GM18499 (cell line): ENCODE measurements around the gene PDK2.
A peak's percentile ranks its signal among the peaks of the same experiment; 100 is the strongest.

Experiments
- ATAC-seq: cut with Tn5 transposase; IDR thresholded peaks from one replicate; pipeline ENCODE4 v1.9.1; 2021; ENCODE audit warnings: moderate number of reproducible peaks; ENCODE audit not compliant: insufficient read depth, unreplicated experiment

PDK2 gene

DNA sequence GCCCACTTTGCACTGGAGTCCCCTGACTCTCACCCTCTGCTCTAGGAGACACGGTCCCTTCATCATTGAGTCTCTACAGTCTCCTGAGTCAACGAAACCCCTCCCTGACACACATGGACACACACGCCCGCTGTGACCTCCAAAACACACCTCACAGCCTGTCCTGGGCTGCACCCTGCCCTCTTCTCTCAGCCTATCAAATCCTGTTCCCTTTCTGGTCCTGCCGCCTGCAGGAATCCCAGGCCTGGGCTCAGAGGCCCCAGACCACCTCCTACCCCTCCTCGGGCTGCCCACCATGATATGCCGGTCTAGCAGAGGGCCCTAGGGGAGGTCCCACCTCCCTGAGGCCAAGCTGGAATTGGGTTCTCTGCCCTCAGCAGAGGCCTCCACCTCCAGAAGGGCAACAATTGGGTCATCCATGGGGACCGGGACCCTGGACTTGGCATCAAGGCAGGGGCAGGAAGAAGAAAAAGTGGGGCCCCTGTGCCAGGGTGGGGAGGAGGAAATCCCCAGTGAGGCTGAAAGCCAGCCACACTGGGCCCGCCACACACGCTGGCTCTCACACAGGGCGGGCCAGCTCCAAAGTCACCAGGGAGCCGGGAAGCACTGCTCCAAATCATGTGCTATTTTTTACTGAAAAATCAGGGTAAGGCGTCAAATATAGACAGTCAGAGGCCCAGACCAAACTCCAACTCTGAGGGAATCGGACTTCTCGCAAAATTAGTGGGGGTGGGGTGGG, 51.9 kb downstream of the PDK2 start:
- no peak for ATAC-seq

DNA sequence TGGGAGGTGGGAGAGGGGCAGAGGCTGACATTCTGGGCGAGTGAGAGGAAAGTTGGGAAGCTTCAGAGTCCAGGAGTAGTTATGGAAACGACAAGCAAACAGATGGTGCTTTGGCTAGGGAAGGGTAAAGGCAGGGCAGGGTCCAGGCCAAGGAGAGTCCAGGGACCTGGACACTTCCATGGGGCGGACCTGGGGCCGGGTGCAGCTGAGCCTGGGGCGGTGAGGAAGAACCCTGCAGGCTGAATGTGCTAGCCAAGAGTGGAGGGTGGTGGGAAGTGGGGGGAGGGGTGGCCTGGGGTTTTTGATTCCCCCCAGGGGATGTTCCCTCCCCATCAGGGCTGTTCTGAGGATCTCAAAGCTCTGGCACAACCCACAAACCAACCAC, 52.7 kb downstream of the PDK2 start:
- no peak for ATAC-seq

DNA sequence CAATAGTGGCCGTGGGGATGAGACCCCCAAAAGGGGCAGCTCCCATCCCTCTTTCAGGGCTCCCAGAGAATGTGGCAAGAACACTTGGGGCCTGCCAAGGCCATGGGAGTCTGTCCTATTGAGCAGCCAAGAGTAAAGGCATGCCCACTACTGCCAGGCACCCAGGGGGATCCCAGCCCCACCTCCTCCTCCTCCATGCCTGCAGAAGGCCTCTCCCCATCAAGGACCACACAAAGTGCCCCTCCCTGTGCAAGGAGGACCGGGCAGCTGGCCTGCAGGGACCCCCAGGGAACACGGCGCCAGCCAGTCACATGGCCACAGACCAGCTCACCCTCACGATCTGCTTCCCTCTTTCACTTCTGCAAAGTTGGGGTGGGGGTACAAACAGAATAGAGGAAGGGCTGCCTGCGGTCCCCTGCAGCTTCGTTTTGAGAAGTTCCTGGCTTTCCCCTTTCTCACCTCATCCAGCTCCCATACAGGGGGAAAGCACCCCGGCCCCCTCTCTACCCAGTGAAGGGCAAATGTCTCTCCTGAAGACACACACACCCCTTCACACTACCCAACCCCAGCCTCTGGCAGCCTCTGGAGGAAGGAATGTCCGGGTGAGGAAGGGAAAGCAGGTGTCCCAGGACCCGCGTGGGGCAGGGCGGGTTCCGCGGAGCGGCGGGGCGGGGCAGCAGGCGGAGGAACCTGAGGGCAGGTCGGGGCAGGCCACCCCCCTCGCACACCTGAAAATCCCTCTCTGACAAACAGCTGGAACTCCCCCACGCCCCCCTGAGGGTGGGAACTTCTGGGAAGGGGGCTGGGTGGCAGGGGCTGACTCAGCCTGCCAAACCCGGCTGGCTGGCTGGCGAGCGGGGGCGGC, 53.3 kb downstream of the PDK2 start:
- ATAC-seq: no peak

DNA sequence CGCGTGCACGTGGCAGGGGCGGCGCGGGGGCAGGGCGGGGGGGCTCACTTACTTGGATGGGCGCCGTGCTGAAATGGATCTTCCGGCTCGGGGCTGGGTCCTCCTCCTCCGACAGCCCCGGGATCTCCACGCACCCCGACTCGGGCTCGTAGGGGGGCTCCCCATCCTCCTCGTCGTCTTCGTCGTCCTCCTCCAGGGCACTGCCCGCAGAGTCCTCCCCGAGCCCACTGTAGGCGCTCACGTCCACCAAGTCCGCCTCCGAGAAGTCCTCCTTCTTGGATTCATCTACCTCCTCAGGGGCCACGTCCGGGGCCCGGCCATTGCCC, 53.9 kb downstream of the PDK2 start:
- ATAC-seq: no peak

DNA sequence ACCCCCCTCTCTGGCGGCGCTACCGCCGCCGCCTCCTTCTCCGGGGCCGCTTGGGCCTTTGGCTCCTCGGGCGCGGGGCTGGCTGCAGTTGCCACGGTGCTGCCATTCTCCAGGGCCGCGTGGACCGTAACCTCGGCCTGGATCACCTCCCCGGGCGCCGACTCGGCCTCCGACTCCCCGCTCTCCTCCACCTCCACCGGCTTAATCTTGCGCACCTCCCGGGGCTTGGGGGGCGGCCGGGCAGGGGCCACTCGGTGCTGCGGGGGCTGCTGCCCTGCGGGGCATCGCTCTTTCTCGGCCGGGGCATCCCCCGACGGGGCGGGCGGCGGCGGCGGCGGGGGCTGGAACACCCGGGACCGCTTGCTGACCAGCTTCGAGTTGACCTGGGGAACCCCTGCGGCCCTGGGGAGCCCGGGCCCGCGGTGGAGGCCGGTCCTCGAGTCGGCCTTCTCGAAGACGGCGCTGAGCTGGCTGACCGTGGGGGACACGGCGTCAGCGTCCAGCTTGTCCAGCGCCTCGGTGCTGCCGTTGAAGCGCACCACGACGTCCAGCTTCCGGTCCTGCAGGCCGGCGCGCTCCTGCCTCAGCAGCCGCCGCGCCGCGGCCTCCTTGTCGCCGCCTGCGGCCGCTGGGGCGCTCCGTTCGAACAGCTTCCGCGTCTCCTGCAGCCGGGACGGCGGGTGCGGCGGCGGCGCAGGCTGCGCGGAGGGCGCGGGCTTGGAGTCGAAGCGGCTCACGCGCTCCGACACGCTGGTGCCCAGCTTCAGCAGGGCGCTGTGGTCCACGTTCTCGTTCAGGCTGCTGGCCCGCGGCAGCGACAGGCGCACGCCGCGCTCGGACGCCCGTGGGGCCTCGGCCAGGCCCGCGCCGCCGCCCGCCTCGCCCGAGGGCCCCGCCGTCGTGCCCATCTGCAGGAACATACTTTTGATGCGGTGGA, 54.5 kb downstream of the PDK2 start:
- no peak for ATAC-seq

DNA sequence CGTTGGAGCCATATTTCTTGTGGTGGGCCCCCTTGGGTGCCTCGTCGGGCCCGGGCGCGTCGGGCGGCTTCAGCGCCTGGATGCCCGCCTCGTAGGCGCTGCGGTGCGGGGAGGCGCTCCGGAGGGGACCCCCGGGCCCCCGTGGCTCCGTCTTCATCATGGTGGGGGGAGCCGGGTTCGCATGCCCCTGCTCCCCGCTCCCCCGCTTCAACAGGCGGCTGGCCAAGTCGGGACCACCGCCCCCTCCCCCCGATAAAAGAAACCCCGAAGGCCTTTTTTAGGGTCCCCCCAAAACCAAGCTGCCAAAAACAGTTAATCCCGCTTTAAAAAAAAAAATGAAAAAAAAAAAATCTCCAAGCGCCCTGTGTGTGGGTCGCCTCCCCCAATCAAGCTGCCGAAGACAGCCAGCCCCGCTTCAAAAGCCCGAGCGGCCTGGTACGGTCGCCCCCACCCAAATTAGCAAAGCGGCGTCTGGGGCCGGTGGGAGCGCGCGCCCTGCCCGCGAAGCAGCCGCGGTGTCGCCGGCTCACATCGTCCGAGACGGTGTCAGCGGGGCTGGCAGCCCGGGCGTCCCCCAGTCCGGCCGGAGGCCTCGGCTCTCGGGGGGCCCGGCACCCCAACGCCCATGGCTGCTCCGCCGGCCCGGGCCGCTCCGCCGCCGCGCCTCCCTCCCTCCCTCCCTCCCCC, 55.3 kb downstream of the PDK2 start, which contains the start of gene PPP1R9B:
Gene PPP1R9B (minus strand): TSS at position 324 of the 687 bp plus-strand sequence. CDS start 164 bp downstream, at position 160.
- ATAC-seq: no peak

DNA sequence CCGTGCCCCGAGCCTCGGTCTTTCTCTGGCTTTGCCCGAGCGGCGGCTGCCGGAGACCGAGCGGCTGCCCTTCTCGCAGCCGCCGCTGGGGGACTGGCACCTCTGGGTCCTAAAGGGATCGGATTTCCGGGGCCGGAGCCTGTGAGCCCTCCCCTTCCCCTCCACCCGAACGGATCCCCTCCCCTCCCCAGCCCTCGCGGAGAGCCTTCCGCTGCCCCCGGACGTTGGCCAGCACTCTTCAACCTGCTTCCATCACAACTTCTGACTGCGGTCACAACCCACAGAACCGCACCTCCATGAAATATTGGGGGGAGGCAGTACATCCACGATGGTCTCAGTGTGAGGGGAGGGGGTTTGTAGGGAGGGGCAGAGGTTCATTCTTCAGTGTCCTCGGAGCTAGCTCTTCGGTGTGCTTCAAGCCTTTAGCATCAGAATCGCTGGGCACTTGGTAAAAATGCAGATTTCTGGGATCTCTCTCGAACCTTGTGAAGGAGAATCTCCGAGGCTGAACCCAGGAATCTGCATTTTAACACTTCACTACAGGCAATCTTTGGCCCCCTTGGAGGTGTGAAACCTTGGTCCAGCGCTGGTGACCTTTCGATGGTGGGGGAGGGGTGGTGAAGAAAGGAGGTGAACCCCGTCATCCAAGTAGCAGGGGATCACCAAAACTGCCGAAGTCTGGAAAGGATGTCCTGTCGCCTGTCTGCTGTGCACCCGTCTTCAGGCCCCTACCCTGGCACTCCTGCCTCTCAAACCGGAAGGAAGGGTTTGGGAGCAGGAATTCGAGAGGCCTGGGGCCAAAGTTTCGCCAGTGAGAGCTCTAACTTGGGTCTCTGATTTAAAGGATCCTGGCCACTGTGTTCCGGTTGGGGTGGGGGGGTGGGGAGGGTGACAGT, 56.1 kb downstream of the PDK2 start:
- no peak for ATAC-seq

DNA sequence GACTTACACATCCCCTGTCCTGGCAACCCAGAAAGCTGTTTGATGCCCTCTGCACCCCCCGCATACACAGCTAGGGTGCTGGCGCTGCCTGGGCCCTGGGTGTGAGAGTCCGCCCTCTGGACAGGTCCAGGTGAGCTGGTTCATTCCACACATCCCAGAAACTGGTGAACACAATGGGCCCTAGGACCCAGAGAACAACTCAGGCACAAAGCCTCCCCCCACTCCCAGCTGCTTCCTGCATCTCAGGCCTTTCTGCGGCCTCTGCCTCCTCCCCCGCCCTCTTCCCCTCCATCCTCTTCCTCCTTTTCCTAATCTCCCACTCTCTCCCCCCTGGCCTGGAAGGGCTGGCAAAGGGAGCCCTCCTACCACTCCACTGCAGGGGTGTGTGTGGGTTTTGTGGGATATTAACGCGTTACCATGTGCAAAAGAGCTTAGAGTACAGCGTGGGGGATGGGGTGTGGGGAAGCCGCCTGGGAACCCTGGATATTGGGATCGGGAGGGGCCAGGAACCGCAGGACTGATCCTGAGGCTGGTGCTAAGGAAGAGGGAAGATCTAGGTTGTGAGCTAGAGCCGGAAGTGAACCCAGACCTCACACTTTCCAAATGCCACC, 56.9 kb downstream of the PDK2 start:
- no peak for ATAC-seq

DNA sequence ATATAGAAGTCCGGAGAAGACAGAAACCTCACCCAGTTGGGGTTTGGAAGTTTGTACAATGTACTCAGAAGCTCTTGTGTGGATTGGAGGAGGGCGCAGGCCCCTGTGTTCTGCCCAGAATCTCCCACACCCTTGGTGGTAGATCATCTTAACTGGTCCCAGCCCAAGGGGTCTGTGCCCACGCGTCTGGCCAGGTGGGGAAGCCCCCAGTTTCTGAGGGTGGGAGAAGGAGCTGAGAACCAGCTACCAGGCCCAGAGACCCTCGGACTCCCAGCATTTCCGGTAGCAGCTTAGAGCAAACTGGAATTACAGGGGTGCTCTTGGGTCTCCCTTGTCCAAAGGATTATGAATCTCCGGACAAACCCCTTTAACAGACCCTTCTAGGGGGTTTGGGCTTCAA, 57.6 kb downstream of the PDK2 start:
- ATAC-seq: no peak

DNA sequence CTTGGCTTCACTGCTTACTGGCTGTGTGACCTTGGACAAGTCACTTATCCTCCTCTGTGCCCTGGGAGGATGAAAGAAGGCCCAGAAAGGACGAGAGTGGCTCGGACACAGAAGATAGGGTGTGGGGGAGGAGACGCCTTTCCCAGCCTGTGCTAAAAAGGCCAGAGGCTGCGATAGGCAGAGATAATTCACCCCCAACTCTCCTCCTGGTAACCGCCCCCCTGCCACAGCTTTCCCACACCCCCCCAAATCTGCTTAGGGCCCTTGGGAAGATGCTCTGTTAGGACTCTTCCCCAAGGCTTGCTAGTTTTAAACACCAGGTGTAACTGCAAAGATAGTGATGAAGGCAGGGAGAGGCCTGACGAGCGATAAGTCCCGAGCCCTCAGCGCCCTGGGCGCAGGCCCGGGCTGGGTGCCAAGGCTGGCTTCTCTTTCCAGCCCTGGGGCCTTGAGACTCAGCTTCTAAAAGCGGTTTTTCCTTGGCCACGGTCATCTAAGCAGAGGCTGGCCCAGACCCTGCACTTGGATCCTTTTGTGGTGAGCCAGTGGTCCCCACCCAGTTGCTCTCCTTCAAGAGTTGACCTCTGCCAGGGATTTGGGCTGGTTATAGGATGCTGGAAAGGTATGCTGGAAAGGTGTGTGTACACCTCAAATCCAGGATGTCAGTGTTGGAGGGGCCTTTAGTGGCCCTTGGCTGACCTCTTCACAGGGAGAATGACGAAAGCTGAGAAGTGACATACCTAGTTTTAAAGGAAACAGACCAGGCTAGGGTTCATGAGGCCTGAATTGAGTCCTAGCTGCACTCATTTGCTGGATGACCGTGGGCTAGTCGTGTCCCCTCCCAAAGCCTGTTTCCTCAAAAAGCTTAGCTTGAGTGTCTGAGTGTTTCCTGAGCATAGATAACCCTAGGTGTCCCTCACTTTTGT, 58.8 kb downstream of the PDK2 start:
- no peak for ATAC-seq

DNA sequence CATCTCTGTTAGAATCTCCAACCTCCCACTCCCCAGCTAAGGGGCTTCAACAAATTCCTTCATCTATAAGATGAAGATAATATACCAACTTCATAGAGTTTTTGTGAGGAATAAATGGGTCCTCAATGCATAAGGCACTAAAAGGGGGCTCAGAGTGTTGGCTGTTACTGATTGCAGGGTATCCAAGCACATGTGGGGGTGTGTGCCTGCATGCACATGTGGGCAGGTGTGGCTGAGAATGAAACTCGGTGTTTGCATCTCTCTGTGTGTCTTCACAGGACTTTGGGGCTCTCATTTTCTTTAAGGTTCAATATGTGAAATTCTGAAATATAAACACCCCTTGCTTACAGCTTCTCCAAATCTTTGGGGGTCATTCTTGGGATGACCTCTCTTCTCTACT, 59.5 kb downstream of the PDK2 start:
- ATAC-seq: no peak

DNA sequence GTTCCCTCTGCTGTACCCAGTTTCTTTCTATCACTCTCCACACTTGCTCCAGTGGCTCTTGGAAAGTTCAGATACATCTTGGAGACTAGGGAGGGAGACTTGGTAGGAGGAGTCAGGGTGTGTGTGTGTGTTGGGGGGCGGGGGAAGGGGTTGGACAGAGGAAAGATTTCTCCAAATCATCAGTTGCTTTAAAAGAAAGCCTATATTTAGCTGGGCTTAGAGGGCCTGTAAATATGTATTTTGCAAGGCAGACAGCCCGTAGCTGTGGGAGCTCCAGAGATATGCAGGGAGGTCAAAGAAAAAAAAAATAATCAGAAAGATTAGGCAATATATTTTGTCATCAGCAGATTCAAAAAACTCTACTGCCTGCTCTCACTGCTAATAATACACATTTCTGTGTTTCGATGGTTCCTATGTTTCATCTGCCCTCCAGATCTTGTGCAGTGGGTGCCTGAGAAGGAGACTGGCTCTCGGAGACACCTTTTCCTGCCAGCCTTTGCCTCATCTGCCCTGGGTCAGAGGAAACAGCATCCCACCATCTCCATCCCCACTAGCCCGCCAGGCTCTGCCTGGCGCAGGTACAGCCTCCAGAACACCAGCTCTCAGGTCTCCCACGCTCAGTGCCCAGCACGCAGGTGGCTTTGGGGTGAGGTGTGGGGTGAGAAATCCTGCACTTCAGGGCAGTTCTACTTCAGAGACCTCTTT, 60.1 kb downstream of the PDK2 start:
- ATAC-seq: no peak

DNA sequence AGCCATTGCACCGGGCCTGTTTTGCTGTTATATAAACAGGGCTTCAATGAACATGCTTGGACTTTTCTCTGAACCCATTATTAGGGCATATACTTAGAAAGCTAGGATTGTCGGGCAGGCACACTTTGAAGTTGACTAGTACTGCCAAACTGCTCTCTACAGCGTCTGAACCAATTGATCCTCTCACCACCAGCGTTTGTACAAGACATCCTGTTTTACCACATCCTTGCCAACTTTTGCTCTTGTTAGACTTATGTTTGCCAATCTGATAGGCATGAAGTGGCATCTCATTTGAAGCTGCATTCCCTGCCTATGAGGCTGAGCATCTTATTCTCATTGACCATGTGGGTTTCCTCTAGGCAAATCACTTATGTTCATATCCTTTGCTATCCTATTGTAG, 62.7 kb downstream of the PDK2 start:
- ATAC-seq: no peak

DNA sequence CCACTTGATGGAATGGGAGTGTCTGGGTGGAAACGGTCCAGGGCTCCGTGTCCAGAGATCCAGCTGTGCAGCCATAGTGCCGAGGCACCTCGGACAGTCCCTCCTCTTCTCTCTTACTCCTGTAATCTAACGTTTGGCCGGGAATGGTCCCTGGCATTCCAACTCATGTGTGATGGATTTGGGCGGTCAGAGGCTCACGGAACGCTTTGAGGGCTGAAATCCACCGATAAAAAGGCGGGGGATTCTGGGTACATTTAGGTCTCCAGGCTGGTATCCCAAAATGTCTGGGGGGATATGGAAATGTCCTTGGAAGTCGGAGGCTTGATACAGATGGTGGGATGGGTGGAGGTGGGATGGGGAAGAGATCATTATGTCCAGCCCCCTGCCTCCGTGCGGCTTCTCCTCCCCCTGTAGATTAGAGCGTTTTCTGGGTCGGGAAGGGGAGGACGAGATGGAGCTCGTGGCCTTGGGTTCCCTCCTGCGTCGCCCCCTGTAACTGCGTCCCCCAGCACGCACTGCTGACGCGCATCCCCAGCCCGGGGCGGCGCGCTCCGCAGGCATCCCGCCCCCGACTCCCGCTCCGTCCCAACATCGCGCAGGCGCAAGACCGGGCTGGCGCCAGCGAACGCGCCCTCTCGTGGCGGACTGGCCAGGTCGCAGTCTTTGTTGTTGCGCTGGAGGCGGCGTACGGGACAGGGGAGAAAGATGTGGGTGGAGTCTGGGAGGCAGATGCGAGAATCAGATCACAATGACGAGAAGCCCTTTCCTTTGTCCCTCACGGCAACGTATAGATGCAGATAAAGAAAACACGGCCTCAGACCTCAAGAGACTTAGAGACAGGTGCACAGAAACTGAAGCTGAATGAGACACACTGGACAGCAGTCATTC, 66.1 kb downstream of the PDK2 start:
- ATAC-seq: peak; percentile 51
